HepG2 (cell line): ENCODE results near the gene KRTAP12-1. TPM values are rescaled to one million over a fixed set of nuclear protein-coding genes. Genes with fewer than 3 reads are reported as not detected.
A peak's percentile ranks its signal among the peaks of the same experiment; 100 is the strongest.

Source experiments
- ATAC-seq: fragments of 200-7000 bp; cut with Tn5 transposase; 3 replicates; pipeline ENCODE4 v1.9.1; 2020; ENCODE audit warnings: mild to moderate bottlenecking, moderate library complexity
- BruUV-seq: library from RNA; stranded (reverse); fragments of 400-500 nt; replicated peaks from 2 replicates; lab custom pipeline; 2021; lab: Mats Ljungman, UMichigan
- CTCF ChIA-PET: fragments of 300-600 bp; formaldehyde crosslinking; extraction: SDS; loops from one replicate; lab custom pipeline; 2021; ENCODE audit warnings: low total read pairs, inconsistent platforms, low intra/inter-chr PET ratio; lab: Yijun Ruan, JAX
- POLR2A ChIA-PET: fragments of 350-600 bp; sonication (Branson Sonifier 250); formaldehyde crosslinking; loops from one replicate; lab custom pipeline; 2020; ENCODE audit warnings: antibody characterized with exemption, inconsistent platforms; lab: Yijun Ruan, JAX
- DNase-seq: peaks from one replicate; pipeline ENCODE4 v3.0.0-alpha.2; 2015; ENCODE audit warnings: low spot score
- FAIRE-seq: peaks from 3 replicates; lab custom pipeline; 2011; peaks lifted over from hg19 to GRCh38; lab: Jason Lieb, UNC
- H2AFZ ChIP-seq: one replicate; pipeline ENCODE4 v1.6.1; 2011; ENCODE audit warnings: low read length, inconsistent platforms
- H3K27ac ChIP-seq: fragments of 300-600 bp; 3 replicates; pipeline ENCODE4 v1.8.0; 2011; ENCODE audit warnings: mixed run types, mild to moderate bottlenecking, mixed read lengths, low read length, inconsistent platforms; ENCODE audit not compliant: insufficient read depth; ENCODE audit errors: extremely low read length
- H3K27me3 ChIP-seq, 2 experiments: fragments of 200-600 bp in 1 of 2; 2 replicates in 1 of 2; 3 replicates in 1 of 2; pipeline versions ENCODE4 v1.6.0 to v1.8.0; 2011; ENCODE audit warnings: low read length in 2 of 2, mild to moderate bottlenecking in 2 of 2, moderate library complexity in 2 of 2, inconsistent platforms in 1 of 2; ENCODE audit not compliant: insufficient read depth in 2 of 2, control insufficient read depth in 1 of 2
- H3K36me3 ChIP-seq, 2 experiments: fragments of 200-600 bp in 1 of 2; replicated peaks in 1 of 2; 2 replicates in 1 of 2; 3 replicates in 1 of 2; pipeline versions ENCODE4 v1.5.1 to v1.8.0; 2011; ENCODE audit warnings: low read length in 2 of 2, inconsistent platforms in 1 of 2; ENCODE audit not compliant: insufficient read depth in 2 of 2, control insufficient read depth in 1 of 2
- H3K4me1 ChIP-seq: 2 replicates; pipeline ENCODE4 v1.5.1; 2012; ENCODE audit warnings: low read length, inconsistent platforms; ENCODE audit not compliant: insufficient read depth
- H3K4me2 ChIP-seq: 2 replicates; pipeline ENCODE4 v1.6.0; 2011; ENCODE audit warnings: low read depth, low read length, inconsistent platforms
- H3K4me3 ChIP-seq, 3 experiments: fragments of 200-600 bp in 1 of 3; sonication (generic), shearing (Covaris generic) in 1 of 3; replicated peaks in 1 of 3; 2 replicates each; pipeline ENCODE4 v1.5.1; 2011 to 2016; ENCODE audit warnings: low read length in 3 of 3, inconsistent platforms in 2 of 3, low read depth in 2 of 3, mild to moderate bottlenecking in 2 of 3, control low read depth in 1 of 3, mixed read lengths in 1 of 3; ENCODE audit not compliant: insufficient read depth in 1 of 3
- H3K79me2 ChIP-seq: one replicate; pipeline ENCODE4 v1.6.1; 2011; ENCODE audit warnings: low read length, inconsistent platforms; ENCODE audit not compliant: insufficient read depth
- H3K9ac ChIP-seq: 2 replicates; pipeline ENCODE4 v1.6.0; 2011; ENCODE audit warnings: mild to moderate bottlenecking, low read depth, low read length, inconsistent platforms; ENCODE audit not compliant: insufficient read depth
- H3K9me3 ChIP-seq: 2 replicates; pipeline ENCODE4 v1.5.1; 2012; ENCODE audit warnings: mild to moderate bottlenecking, low read length
- H4K20me1 ChIP-seq: 2 replicates; pipeline ENCODE4 v1.6.0; 2011; ENCODE audit warnings: inconsistent platforms, mild to moderate bottlenecking, low read length, moderate library complexity; ENCODE audit not compliant: insufficient read depth
- FOSL2 ChIP-seq: sonication (generic); formaldehyde crosslinking; IDR thresholded peaks from 2 replicates; pipeline ENCODE4 v1.4.0; 2020; ENCODE audit warnings: missing genetic modification reagents
- HOXA9 ChIP-seq: sonication (generic); formaldehyde crosslinking; IDR thresholded peaks from 2 replicates; pipeline ENCODE4 v1.8.1; 2022; ENCODE audit warnings: missing genetic modification reagents, mild to moderate bottlenecking, moderate library complexity, borderline replicate concordance
- RAD51 ChIP-seq: fragments of 450-650 bp; IDR thresholded peaks from 2 replicates; pipeline ENCODE4 v1.6.1; 2016; ENCODE audit warnings: borderline replicate concordance
- ZNF281 ChIP-seq: sonication (generic); formaldehyde crosslinking; IDR thresholded peaks from 2 replicates; pipeline ENCODE4 v1.4.0; 2020; ENCODE audit warnings: missing genetic modification reagents, borderline replicate concordance
- ZNF800 ChIP-seq: sonication (generic); formaldehyde crosslinking; IDR thresholded peaks from 2 replicates; pipeline ENCODE4 v1.4.0; 2020; ENCODE audit warnings: missing genetic modification reagents
- WGBS: methylation state at CpG from one replicate; pipeline ENCODE4 v1.1.6; 2017; ENCODE audit warnings: low lambda C conversion rate; 5-methylcytosine and 5-hydroxymethylcytosine counted together
- in situ Hi-C: cut with HindIII; loops from 2 replicates; pipeline ENCODE4 v1.10.0; 2017; ENCODE audit warnings: low pct_unique_long_range_greater_than_20kb; ENCODE audit not compliant: extremely low pct_ligation_motif_present
- intact Hi-C: fragments of 100-400 bp; cut with micrococcal nuclease; formaldehyde crosslinking; loops from one replicate; pipeline ENCODE4 v1.10.0; 2022; ENCODE audit not compliant: unreplicated experiment
- polyA plus RNA-seq, 8 experiments: library from polyadenylated mRNA; depleted of rRNA in 3 of 8; stranded (reverse) in 7 of 8; unstranded in 1 of 8; fragments of >200 nt; fragmentation: Illumina TruSeq in 4 of 8; extraction: Trizol in 4 of 8; gene quantifications; 2 replicates each; pipeline versions ENCODE4 v1.2.1 to v1.2.3, GENCODE V29; 2011 to 2016; ENCODE audit warnings: low read depth in 4 of 8, missing spikeins in 1 of 8, mixed read lengths in 1 of 8; ENCODE audit not compliant: insufficient read depth in 1 of 8
- total RNA-seq, 5 experiments: library from RNA; depleted of rRNA; stranded (reverse); fragments of >200 nt; fragmentation: Illumina TruSeq; extraction: Trizol; gene quantifications; 2 replicates each; pipeline ENCODE4 v1.2.3, GENCODE V29; 2016; ENCODE audit warnings: low read depth in 1 of 5

Gene KRTAP12-1
- total and polyA plus RNA-seq, 2 of the 13 experiments (the other 11 are each of a cell fraction or from before 2014, with no cell fraction given), result not detected

GRCh38 chr21:44670642-44671432, 11.1 kb downstream of the KRTAP12-1 start:
- H3K4me3 ChIP-seq, result no peak overlapping the region
- H3K36me3 ChIP-seq, result no peaks in the 10 kb centered on the region
- intact Hi-C loops (no loop called here), in situ Hi-C loops (no loop called here)
- FAIRE-seq (no peak), ATAC-seq (no peak), DNase-seq (no peak)
- ChIA-PET CTCF (no interaction called here), POLR2A (no interaction called here)
- H3K27me3 ChIP-seq, result peaks cover 0 to 3% of the 10 kb centered on the region in 2 experiments; a peak in 1 of 5 replicates
- no TSS peak for BruUV-seq
- no peaks in the 10 kb centered on the region for H3K79me2 ChIP-seq
- H2AFZ ChIP-seq, result no peak overlapping the region
- H3K9ac ChIP-seq, result no peak overlapping the region
- no peaks in the 10 kb centered on the region for H3K4me1 ChIP-seq
- H4K20me1 ChIP-seq, result no peaks in the 10 kb centered on the region
- no CpG with 5 or more reads among the region's 3 CpGs for WGBS
- TF ChIP-seq HOXA9 (no peak), ZNF281 (CRISPR knock-in tag) (no peak)
- no peak overlapping the region for H3K4me2 ChIP-seq
- peaks cover 7% of the 10 kb centered on the region for H3K9me3 ChIP-seq
- no peak overlapping the region for H3K27ac ChIP-seq

GRCh38 chr21:44667612-44668011, 14.4 kb downstream of the KRTAP12-1 start:
- CTCF ChIA-PET, result no interaction called here

More at GRCh38 chr21:44667612-44668011, 14.4 kb downstream of the KRTAP12-1 start:
- ATAC-seq (no peak), FAIRE-seq (no peak)
- POLR2A ChIA-PET, result no interaction called here
- no peak overlapping the region for H2AFZ ChIP-seq
- H3K4me3 ChIP-seq, result no peak overlapping the region
- H3K79me2 ChIP-seq, result no peaks in the 10 kb centered on the region
- BruUV-seq, result no TSS peak
- no peaks in the 10 kb centered on the region; a peak in 1 of 5 replicates for H3K27me3 ChIP-seq
- WGBS, result 0% methylated on average over 1 of the region's 1 CpG
- TF ChIP-seq ZNF800 (CRISPR knock-in tag), result no peak
- peak; percentile 51; the same call in 1 of the 2 replicates for TF ChIP-seq RAD51
- TF ChIP-seq FOSL2 (CRISPR knock-in tag), result no peak
- TF ChIP-seq, all 625 proteins: peak for 1
- intact Hi-C loops, result no loop called here
- no peak overlapping the region for H3K9ac ChIP-seq
- no peaks in the 10 kb centered on the region for H3K36me3 ChIP-seq
- H3K27ac ChIP-seq, result no peak overlapping the region
- in situ Hi-C loops, result no loop called here
- H3K4me2 ChIP-seq, result no peak overlapping the region
- H4K20me1 ChIP-seq, result no peaks in the 10 kb centered on the region
- H3K9me3 ChIP-seq, result peaks cover 7% of the 10 kb centered on the region
- DNase-seq, result no peak
- no peaks in the 10 kb centered on the region for H3K4me1 ChIP-seq
